Measurements from ENCODE around the gene CHD1. TPM values are rescaled to one million over a fixed set of nuclear protein-coding genes. Genes with fewer than 3 reads are reported as not detected.
"Not testable (repeated sequence)": the region's sequence is repeated elsewhere in the genome, so short reads cannot be mapped to it uniquely, and the experiment has no call there.

CHD1 gene
- total RNA-seq, 1 donor from 2014 or later = 28.3 TPM

GRCh38 chr5:98962587-98962986 lies 33.8 kb upstream of the CHD1 start:
- no peaks in the 10 kb centered on the region for H3K4me1 Mint-ChIP-seq (ENCODE audit: unreplicated experiment)
- H3K9me3 Mint-ChIP-seq (ENCODE audit: unreplicated experiment) = peaks cover 5% of the 10 kb centered on the region
- no peak for TF ChIP-seq CTCF (IDR thresholded peaks at IDR 0.05)
- no peaks in the 10 kb centered on the region for H3K27me3 Mint-ChIP-seq (ENCODE audit: unreplicated experiment)
- no peak for DNase-seq (ENCODE audit: extremely low spot score, unreplicated experiment)
- no peaks in the 10 kb centered on the region for H3K36me3 Mint-ChIP-seq (ENCODE audit: unreplicated experiment)
- no peak overlapping the region for H3K27ac Mint-ChIP-seq (ENCODE audit: unreplicated experiment)
- H3K4me3 Mint-ChIP-seq (ENCODE audit: unreplicated experiment) = no peak overlapping the region

- Mint-ChIP-seq H3K27ac (ENCODE audit: unreplicated experiment) (no peak overlapping the region), H3K9me3 (ENCODE audit: unreplicated experiment) (peaks cover 5% of the 10 kb centered on the region), H3K4me3 (ENCODE audit: unreplicated experiment) (no peak overlapping the region), H3K4me1 (ENCODE audit: unreplicated experiment) (no peaks in the 10 kb centered on the region), H3K27me3 (ENCODE audit: unreplicated experiment) (no peaks in the 10 kb centered on the region), H3K36me3 (ENCODE audit: unreplicated experiment) (no peaks in the 10 kb centered on the region)
- no peak for DNase-seq (ENCODE audit: extremely low spot score, unreplicated experiment)
- no peak for TF ChIP-seq CTCF (IDR thresholded peaks at IDR 0.05)
Observed at GRCh38 chr5:98961665-98962344, 33.0 kb upstream of the CHD1 start.

GRCh38 chr5:98957307-98957706 lies 28.5 kb upstream of the CHD1 start:
- H3K4me1 Mint-ChIP-seq (ENCODE audit: unreplicated experiment) = no peaks in the 10 kb centered on the region
- no peak overlapping the region for H3K4me3 Mint-ChIP-seq (ENCODE audit: unreplicated experiment)
- no peaks in the 10 kb centered on the region for H3K36me3 Mint-ChIP-seq (ENCODE audit: unreplicated experiment)
- H3K27ac Mint-ChIP-seq (ENCODE audit: unreplicated experiment) = no peak overlapping the region
- H3K27me3 Mint-ChIP-seq (ENCODE audit: unreplicated experiment) = no peaks in the 10 kb centered on the region
- DNase-seq (ENCODE audit: extremely low spot score, unreplicated experiment) = no peak
- H3K9me3 Mint-ChIP-seq (ENCODE audit: unreplicated experiment) = no peaks in the 10 kb centered on the region
- no peak for TF ChIP-seq CTCF (IDR thresholded peaks at IDR 0.05)

GRCh38 chr5:98955888-98956287 lies 27.1 kb upstream of the CHD1 start:
- H3K9me3 Mint-ChIP-seq (ENCODE audit: unreplicated experiment); H3K36me3 Mint-ChIP-seq (ENCODE audit: unreplicated experiment); DNase-seq (ENCODE audit: extremely low spot score, unreplicated experiment); H3K27me3 Mint-ChIP-seq (ENCODE audit: unreplicated experiment); H3K4me3 Mint-ChIP-seq (ENCODE audit: unreplicated experiment); H3K27ac Mint-ChIP-seq (ENCODE audit: unreplicated experiment); H3K4me1 Mint-ChIP-seq (ENCODE audit: unreplicated experiment): not testable (repeated sequence)

- not testable (repeated sequence) for H3K36me3 Mint-ChIP-seq (ENCODE audit: unreplicated experiment); H3K27ac Mint-ChIP-seq (ENCODE audit: unreplicated experiment); H3K4me1 Mint-ChIP-seq (ENCODE audit: unreplicated experiment); H3K4me3 Mint-ChIP-seq (ENCODE audit: unreplicated experiment); H3K9me3 Mint-ChIP-seq (ENCODE audit: unreplicated experiment); DNase-seq (ENCODE audit: extremely low spot score, unreplicated experiment); H3K27me3 Mint-ChIP-seq (ENCODE audit: unreplicated experiment)
Observed at GRCh38 chr5:98955471-98955870, 26.7 kb upstream of the CHD1 start.

GRCh38 chr5:98954392-98955028 lies 25.7 kb upstream of the CHD1 start:
- no peaks in the 10 kb centered on the region for H3K4me1 Mint-ChIP-seq (ENCODE audit: unreplicated experiment)
- no peak overlapping the region for H3K27ac Mint-ChIP-seq (ENCODE audit: unreplicated experiment)
- no peaks in the 10 kb centered on the region for H3K27me3 Mint-ChIP-seq (ENCODE audit: unreplicated experiment)
- no peak for DNase-seq (ENCODE audit: extremely low spot score, unreplicated experiment)
- H3K9me3 Mint-ChIP-seq (ENCODE audit: unreplicated experiment) = no peaks in the 10 kb centered on the region
- no peak overlapping the region for H3K4me3 Mint-ChIP-seq (ENCODE audit: unreplicated experiment)
- no peak for TF ChIP-seq CTCF (IDR thresholded peaks at IDR 0.05)
- H3K36me3 Mint-ChIP-seq (ENCODE audit: unreplicated experiment) = no peaks in the 10 kb centered on the region

Data from osteocyte (in vitro differentiated cells).